ENCODE results near the gene RARRES2.

Gene RARRES2

DNA sequence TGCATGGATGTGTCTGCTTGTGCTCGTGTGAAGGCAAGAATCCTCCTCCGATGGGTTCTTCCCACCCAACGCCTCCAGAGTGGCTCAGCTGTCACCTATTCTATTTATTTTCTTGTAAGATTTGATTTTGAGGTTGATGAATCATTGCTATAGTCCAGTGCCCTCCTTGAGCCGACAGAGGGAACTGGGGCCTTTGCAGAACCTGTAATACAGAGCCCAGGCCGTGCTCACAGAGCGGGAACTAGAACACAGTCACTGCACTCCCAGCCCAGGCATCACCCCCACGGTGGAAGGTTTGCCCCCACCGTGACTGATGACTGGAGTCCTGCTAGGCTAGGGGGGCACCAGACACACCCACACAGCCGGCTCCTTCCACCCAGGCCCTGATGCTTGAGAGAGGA lies 2.0 kb downstream of the RARRES2 start:
- in situ Hi-C loops (cut with MboI; ENCODE audit: low sequenced_read_pairs) = no loop called here

DNA sequence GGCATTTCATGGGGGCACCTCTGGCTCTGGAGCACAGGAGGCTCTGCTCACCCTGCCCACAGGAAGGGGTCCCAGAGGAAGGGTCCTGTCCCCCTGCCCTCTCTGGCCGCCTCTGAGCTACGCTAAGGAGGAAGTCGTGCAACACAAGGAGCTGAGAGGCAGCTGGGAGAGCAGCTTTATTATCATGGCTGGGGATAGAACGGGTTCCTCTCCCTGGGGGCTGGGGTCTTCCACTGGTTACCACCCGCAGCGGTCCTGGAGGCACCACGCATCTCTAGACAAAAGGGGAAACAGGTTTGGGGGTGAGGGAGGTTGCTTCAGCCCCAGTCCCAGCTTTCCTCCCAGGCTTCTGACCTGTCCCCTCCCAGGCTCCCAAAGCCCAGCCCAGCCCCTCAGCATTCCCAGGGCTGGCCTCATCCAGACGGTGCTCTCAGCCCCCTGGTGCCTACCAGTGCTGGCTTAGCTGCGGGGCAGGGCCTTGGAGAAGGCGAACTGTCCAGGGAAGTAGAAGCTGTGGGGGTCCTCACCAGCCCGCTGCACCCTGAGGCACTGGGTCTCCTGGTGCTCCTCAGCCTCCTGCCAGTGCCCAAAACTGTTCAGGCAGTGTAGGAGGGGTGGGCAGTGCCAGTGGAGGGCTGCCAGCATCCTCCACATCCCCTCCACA lies 3.1 kb downstream of the RARRES2 start:
- in situ Hi-C loops (cut with MboI; ENCODE audit: low sequenced_read_pairs) = no loop called here

DNA sequence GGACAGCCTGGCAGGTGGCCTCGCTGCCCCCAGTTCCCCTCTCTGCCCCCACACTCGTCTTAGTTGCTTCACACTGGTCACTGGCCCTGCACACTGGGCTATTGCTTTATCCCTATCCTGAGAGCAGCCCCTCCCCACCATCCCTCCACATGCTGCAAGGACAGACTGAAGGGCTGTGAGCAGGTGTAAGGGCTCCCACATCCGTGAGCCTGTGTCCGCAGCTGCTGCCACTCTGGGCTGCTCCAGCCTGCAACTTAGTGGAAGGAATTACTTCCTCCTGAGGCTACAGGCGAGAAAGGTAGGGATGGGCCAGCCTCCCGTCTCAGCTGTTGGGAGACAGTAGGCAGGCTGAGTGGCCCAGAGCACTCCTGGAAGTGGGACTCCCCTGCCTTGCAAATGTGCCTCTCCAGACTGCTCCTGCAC lies 3.8 kb downstream of the RARRES2 start:
- in situ Hi-C loops (cut with MboI; ENCODE audit: low sequenced_read_pairs) = no loop called here

DNA sequence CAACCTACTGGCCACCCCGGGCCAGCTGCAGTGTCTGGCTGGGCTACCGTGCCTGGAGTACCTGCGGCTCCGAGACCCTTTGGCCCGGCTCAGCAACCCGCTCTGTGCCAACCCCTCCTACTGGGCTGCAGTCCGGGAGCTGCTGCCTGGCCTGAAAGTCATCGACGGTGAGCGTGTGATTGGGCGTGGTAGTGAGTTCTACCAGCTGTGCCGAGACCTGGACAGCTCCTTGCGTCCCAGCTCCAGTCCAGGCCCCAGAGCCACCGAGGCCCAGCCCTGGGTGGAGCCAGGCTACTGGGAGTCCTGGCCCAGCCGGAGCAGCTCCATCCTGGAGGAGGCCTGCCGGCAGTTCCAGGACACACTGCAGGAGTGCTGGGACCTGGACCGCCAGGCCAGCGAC lies 4.2 kb downstream of the RARRES2 start:
- in situ Hi-C loops (cut with MboI; ENCODE audit: low sequenced_read_pairs) = no loop called here

DNA sequence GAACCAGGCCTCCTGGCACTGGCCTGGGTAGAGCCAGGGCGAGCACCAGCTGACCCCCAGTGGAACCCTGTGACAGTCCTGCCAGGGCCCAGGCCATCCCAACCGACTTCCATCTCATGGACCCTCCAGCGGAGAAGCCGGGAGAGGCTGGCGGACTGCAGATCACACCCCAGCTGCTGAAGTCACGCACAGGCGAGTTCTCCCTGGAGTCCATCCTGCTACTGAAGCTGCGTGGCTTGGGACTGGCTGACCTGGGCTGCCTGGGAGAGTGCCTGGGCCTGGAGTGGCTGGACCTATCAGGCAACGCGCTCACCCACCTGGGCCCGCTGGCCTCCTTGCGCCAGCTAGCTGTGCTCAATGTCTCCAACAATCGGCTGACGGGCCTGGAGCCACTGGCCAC lies 4.7 kb downstream of the RARRES2 start:
- in situ Hi-C loops (cut with MboI; ENCODE audit: low sequenced_read_pairs) = no loop called here

DNA sequence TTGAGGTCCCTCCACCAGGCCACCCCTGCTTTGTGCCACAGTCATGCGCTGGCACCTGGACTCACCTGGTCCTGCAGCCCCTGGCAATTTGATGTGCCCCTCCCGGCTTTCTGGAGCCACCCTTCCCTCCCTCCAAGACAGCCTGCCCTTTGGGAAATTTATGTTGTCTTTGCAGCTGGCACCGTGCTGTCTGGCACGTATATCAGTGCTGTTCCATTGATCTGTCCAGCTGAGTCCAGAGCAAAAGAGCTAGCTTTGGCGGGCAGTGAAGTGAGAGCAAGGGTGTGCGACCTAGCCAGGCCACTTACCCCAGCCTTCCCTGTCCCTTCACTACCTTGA lies 5.7 kb downstream of the RARRES2 start:
- in situ Hi-C loops (cut with MboI; ENCODE audit: low sequenced_read_pairs) = no loop called here

DNA sequence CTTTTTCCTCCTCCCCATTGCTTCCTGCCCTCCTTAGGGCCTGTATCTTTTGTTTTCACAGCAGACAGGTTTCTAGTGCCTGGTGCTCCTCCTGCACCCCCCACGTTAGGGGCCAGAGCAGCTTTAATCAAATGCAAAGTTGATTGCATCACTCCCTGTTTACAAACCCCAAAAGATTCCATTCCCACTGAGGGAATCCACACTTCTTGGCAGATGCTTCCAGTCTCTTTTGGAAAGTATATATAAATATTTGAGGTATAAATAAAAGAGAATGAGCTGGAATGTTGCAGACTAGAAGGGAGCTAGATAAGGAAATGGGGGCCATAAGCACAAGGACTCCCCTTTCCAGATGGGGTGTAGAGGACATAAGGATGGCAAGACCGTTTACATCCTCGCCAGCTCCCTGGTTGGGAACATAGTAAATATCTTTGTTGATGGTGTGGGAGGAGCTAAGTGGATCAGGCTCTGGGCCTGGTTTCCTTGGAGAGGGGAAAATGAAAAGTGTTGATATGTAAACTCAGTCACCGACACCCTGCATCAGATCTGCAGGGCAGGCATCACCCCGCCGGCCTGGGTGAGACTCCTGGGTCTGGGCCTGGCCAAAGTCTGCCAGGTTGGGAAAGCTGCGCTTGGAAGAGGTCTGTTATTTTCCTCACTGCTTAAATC lies 6.2 kb downstream of the RARRES2 start:
- in situ Hi-C loops (cut with MboI; ENCODE audit: low sequenced_read_pairs) = no loop called here

DNA sequence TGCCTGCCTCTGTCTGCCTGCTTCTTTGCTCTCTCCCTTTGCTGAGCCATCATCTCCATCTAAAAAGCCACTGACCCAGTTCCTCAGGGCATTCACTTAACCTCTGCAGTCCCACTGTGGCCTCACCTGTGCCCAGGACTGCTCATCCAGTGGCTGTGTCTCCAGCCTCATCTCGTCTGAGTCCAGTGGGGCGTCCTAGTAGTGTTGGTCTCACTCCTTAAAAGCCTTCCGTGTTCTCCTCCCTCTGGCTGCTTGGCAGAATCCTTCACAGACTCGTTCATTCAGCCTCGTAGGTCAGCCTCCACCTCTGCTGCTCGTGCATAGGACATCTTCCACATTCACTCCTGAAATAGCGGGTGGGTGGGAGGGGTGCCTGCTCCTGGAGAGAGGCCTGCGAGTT lies 7.3 kb downstream of the RARRES2 start:
- in situ Hi-C loops (cut with MboI; ENCODE audit: low sequenced_read_pairs) = no loop called here

DNA sequence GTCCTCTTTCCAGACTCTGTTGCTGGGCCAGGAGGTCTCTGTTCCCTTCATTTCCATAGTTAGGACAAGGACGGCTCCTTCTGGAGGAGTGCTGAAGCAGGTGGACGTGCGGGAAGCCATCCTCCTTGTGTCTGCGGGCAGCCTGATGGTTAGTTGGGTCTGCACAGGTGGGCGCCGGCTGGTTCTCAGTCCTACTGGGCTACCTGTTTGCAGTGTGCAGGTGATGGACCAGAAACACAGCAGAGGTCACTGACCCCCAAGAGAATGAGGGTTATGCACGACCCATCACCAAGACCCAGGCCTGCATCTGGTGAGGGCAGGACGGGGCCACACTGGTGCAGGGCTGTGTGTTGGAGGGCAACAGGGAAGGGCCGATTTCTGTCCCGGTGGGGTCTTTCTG lies 7.8 kb downstream of the RARRES2 start:
- in situ Hi-C loops (cut with MboI; ENCODE audit: low sequenced_read_pairs) = no loop called here

DNA sequence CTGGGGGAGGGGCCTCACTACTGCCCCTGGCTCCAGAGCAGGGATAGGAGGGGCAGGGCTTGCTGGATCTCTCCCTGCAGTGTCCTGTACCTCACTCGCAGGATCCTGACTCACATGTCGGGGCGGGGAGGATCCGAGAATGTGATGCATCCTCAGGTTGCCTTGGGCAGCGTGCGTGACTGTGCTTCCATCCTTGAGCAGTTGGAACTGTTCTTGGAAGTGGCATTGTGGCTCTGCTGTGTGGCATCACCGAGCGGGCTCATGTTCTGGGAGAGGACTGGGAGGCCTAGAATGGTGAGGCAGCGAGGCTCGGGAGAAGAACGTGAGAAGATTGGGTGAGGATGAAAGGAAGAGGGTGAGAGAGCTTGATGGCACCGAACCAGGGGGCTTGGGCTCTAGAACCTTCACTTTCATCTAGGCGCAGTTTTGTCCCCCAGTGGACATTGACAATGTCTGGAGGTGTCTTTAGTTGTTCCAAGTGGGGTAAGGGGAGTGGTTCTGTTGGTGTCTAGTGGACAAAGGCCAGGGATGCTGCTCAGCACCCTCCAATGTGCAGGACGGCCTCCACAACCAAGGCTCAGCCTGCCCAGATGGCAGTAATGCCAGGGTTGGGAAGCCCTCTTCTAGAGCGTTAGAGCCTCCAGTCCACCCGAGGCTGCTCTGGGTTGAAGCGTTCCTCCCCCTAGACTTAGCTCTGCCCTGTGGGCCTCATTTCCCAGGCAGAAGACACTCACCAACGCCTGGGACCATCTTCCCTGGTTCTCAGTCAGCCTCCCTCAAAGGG lies 8.4 kb downstream of the RARRES2 start:
- in situ Hi-C loops (cut with MboI; ENCODE audit: low sequenced_read_pairs) = no loop called here

DNA sequence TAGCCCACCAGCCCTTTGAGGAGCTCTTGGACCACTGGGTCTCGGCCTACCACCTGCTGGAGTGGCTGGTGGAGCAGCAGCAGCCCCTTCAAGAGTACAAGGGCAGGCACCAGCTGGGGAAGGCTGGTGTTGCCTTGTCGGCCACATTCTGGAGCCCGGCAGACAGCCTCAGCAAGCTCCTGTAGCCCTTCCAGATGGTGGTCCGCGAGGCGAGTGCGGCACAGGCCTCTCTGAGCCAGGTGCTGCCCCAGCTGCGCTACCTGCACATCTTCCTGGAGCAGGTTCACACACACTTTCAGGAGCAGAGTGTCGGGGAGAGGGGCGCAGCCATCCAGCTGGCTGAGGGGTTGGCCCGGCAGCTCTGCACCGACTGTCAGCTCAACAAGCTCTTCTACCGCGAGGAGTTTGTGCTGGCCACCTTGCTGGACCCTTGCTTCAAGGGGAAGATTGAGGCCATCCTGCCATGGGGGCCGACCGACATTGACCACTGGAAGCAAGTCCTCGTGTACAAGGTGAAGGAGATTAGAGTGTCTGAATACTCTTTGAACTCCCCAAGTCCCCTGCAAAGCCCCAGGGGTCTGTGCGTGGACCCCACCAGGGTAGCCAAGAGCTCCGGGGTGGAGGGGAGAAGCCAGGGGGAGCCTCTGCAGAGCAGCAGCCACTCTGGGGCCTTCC lies 11.1 kb downstream of the RARRES2 start:
- in situ Hi-C loops (cut with MboI; ENCODE audit: low sequenced_read_pairs) = no loop called here

DNA sequence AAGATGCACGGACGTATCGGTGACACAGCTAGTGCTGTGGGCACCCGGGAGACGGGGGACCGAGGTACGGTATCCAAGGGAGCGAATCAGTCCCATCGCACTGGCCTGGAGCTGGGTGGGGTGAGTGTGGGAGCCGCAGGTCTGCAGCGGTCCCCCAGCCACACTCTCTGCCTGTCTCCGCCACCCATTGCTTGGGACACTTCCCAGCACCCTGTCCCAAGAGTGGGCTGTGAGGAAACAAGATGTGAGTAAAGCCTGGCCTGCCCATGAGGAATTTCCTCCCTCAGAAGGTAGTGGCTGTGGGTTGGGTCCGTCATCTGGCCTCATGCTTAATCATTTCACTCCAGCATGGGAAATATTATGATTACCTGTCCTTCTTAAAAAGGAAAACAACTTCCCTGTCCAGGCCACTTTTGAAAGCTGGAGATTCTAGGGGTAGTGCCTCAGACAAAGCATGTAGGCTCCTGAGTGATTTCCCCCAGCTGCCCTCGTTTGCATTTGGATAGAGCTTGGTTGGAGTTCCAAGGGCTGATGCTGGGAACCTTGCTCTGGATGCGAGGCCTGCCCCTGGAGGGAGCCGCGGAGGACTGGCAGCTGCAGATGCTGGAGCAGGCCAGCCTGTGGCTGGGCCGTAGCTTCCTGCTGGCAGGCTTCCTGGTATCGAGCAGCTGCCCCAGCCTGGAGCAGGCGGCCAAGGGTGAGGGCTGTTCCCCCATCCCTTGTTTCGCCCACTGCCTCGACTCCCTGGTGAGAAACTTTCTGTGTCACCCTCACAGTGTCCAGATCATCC lies 11.9 kb downstream of the RARRES2 start:
- in situ Hi-C loops (cut with MboI; ENCODE audit: low sequenced_read_pairs) = no loop called here

DNA sequence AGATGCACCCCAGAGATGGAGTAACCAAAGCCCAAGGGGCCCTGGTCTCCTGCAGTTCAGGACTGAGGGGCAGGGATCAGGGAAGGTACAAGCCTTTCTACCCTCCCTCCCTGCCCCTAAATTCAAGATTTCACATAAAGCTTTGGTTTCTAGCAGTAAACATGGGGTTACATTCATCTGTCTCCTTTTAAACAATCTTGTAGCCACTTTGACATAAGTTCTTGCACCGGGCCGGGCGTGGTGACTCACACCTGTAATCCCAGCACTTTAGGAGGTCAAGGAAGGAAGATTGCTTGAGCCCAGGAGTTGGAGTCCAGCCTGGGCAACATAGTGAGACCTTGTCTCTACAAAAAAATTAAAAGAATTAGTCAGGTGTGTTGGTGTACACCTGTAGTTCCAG lies 14.1 kb downstream of the RARRES2 start:
- in situ Hi-C loops (cut with MboI; ENCODE audit: low sequenced_read_pairs) = no loop called here

DNA sequence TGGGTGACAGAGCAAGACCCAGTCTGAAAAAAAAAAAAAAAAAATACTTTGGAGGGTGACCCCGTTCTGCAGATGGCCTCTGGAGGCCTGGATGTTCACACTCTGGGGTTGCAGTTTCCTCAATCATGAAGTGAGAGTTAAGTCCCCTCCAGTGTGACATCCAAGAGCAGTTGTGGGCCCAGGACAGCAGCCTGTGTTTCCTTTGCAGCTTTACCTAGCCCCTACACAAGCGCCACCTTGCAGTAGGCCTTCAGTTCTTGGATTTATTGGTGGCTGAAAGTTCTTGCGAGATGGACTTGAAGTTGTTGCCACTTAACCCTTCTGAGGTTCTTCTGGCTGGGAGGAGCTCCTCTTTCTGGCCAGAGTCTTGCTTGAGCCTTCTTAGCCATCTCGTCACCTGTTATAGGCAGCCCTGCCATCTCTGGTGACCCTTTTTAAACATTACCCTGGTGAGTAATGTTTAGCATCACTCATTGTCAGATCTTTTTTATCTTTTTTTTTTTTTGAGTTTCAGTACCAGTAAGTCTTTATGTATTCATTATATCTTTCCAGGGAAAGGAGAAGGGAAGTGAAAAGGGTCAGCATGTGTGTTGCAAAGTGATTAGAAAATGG lies 14.7 kb downstream of the RARRES2 start:
- in situ Hi-C loops (cut with MboI; ENCODE audit: low sequenced_read_pairs) = no loop called here

DNA sequence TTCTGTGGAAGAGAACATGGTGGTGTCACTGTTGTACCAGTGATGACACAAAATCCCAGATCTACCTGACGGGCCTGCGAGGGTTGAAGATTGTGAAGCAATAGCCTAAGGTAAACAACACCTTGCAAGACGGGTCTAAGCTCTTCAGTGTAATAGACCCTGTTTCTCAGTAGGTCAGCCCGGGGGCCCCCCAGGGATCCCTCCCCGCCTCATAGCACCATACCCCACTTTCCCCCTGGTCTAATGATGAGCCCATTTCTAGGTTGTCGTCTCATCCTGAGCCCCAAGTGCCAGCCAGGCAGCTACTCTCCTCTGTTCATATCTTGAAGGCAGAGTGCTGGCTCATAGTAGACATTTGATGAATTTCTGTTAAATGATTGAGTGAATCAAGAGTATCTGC lies 15.5 kb downstream of the RARRES2 start:
- in situ Hi-C loops (cut with MboI; ENCODE audit: low sequenced_read_pairs) = no loop called here

DNA sequence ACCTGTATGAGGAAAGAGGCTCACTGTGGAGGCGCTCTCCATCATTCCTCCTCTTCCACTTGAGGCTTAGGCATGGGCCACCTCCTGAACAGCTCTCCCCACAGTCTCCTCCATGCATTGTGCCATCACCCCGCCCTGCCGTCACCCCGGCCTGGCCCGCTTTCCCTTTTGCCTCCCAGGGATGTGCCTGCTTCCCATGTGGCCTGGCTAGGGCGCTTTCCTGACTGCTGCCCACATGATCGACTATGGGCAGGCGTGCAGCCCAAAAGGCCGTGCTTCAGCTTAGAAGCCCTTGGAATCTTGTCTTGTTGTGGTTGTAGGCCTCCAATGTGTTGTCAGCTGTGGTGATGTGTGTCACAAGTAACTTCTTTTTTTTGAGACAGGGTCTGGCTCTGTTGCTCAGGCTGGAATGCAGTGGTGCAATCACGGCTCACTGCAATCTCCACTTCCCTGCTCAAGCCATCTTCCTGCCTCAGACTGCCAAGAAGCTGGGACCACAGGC lies 16.3 kb downstream of the RARRES2 start:
- in situ Hi-C loops (cut with MboI; ENCODE audit: low sequenced_read_pairs) = no loop called here

DNA sequence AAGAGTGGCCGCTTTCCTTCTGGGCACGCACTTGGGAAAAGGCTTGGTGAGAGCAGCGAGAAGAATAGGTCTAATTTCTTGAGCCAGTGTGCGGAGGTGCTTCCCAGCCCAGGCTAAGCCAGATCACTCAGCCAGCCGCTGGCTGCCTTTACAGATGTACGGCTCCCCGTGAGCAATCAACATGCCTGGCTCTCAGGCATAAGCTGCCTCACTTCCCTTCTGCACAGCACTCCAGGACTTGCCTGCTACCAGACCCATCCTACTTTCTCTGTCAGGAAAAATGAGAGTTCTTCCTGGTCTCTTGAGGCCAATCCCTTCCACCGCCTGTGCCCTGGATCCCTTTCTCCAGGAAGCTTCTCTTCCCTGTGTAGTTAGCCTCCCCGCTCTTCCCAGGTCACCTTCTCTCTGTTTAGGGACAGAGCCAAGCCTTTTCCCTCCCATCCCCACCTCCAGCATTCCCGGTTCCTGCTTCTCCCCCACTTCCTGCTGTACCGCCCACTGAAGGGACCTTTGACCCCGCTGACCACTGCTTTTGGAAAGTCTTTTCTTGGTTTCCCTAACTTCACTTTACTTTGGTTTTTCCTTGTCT lies 17.0 kb downstream of the RARRES2 start:
- in situ Hi-C loops (cut with MboI; ENCODE audit: low sequenced_read_pairs) = no loop called here

DNA sequence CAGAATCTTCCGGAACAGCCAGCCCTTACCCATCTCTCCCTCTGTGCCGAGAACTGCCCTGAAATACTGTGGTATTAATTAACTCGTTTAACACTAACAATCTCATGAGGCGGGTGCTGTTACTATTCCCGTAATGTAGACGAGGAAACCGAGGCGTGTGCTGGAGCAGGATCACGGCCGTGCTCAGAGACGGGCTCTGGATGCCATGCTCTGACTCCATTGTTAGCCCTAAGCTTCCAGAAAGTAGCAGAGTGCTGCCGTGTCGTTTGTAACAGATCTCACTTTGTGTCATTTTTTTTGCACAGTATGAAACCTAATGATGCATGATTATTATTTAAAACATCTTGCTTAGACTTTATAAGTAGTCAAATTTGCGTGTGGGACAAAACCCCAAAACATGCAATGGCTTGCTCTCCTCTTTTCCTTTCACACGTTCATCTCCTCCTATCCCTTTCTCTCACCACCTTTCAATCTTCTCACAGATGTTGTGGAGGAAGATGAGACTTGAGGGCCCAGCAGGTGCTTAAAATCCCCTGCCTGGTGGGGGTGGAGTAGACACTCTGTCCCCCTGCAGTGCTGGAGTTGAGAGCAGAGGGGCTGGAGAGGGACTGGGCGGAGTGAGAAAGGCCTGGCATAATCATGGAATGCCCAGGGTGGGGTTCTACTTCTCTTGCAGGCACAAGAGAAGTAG lies 17.6 kb downstream of the RARRES2 start:
- in situ Hi-C loops (cut with MboI; ENCODE audit: low sequenced_read_pairs) = no loop called here

Data from HL-60/S4 (cell line).